HUES6 (cell line): ENCODE results near the gene METTL6.
"Not testable (repeated sequence)": the region's sequence is repeated elsewhere in the genome, so short reads cannot be mapped to it uniquely, and the experiment has no call there.

ENCODE experiments used
- H3K27ac ChIP-seq: 2 replicates; pipeline ENCODE4 v1.7.0; 2013; ENCODE audit warnings: low read depth, mild to moderate bottlenecking, low read length, inconsistent platforms
- H3K27me3 ChIP-seq: 2 replicates; pipeline ENCODE4 v1.6.1; 2013; ENCODE audit warnings: low read length; ENCODE audit not compliant: control insufficient read depth, insufficient read depth
- H3K36me3 ChIP-seq: 2 replicates; pipeline ENCODE4 v1.6.1; 2013; ENCODE audit warnings: low read length; ENCODE audit not compliant: control insufficient read depth, insufficient read depth
- H3K4me1 ChIP-seq: 2 replicates; pipeline ENCODE4 v1.6.1; 2013; ENCODE audit warnings: low read length; ENCODE audit not compliant: control insufficient read depth, insufficient read depth
- H3K4me3 ChIP-seq: 2 replicates; pipeline ENCODE4 v1.5.1; 2013; ENCODE audit warnings: low read depth, low read length
- H3K9ac ChIP-seq: one replicate; pipeline ENCODE4 v1.6.1; 2013; ENCODE audit warnings: mild to moderate bottlenecking, low read length
- H3K9me3 ChIP-seq: 2 replicates; pipeline ENCODE4 v1.6.1; 2013; ENCODE audit warnings: low read depth, low read length; ENCODE audit not compliant: control insufficient read depth, insufficient read depth

METTL6 gene

GRCh38 chr3:15403495-15403894, 23.8 kb downstream of the METTL6 start:
- no peaks in the 10 kb centered on the region for H3K4me1 ChIP-seq
- no peaks in the 10 kb centered on the region for H3K9me3 ChIP-seq
- H3K27ac ChIP-seq: no peak overlapping the region
- no peak overlapping the region for H3K4me3 ChIP-seq
- H3K9ac ChIP-seq: no peak overlapping the region
- no peaks in the 10 kb centered on the region for H3K27me3 ChIP-seq
- H3K36me3 ChIP-seq: no peaks in the 10 kb centered on the region; the same call in 1 of the 2 replicates

GRCh38 chr3:15401936-15402335, 25.4 kb downstream of the METTL6 start:
- no peaks in the 10 kb centered on the region for H3K36me3 ChIP-seq
- peaks cover 11% of the 10 kb centered on the region for H3K9me3 ChIP-seq
- no peak overlapping the region for H3K4me3 ChIP-seq
- H3K9ac ChIP-seq: no peak overlapping the region
- no peaks in the 10 kb centered on the region for H3K27me3 ChIP-seq
- no peaks in the 10 kb centered on the region for H3K4me1 ChIP-seq
- no peak overlapping the region for H3K27ac ChIP-seq

- Histone ChIP-seq H3K36me3 (no peaks in the 10 kb centered on the region), H3K4me3 (no peak overlapping the region), H3K9me3 (peaks cover 15% of the 10 kb centered on the region), H3K27ac (no peak overlapping the region), H3K9ac (no peak overlapping the region), H3K27me3 (no peaks in the 10 kb centered on the region), H3K4me1 (no peaks in the 10 kb centered on the region)
Observed at GRCh38 chr3:15399970-15400369, 27.4 kb downstream of the METTL6 start.

- not testable (repeated sequence) for H3K27me3 ChIP-seq, H3K27ac ChIP-seq, H3K9ac ChIP-seq, H3K4me1 ChIP-seq, H3K36me3 ChIP-seq, H3K4me3 ChIP-seq
- peaks cover 15% of the 10 kb centered on the region for H3K9me3 ChIP-seq
Observed at GRCh38 chr3:15398731-15399133, 28.6 kb downstream of the METTL6 start.

GRCh38 chr3:15393252-15393651, 34.1 kb downstream of the METTL6 start:
- H3K27me3 ChIP-seq, H3K36me3 ChIP-seq, H3K9ac ChIP-seq, H3K4me3 ChIP-seq, H3K4me1 ChIP-seq, H3K27ac ChIP-seq: not testable (repeated sequence)
- H3K9me3 ChIP-seq: peaks cover 15% of the 10 kb centered on the region

GRCh38 chr3:15391007-15391406, 36.3 kb downstream of the METTL6 start:
- H3K27ac ChIP-seq: no peak overlapping the region
- H3K9ac ChIP-seq: no peak overlapping the region

GRCh38 chr3:15390460-15390859, 36.9 kb downstream of the METTL6 start:
- Histone ChIP-seq H3K9me3 (peaks cover 9% of the 10 kb centered on the region), H3K4me1 (no peaks in the 10 kb centered on the region), H3K4me3 (no peak overlapping the region), H3K9ac (no peak overlapping the region), H3K27ac (no peak overlapping the region), H3K27me3 (no peaks in the 10 kb centered on the region), H3K36me3 (no peaks in the 10 kb centered on the region)

More at GRCh38 chr3:15391007-15391406, 36.3 kb downstream of the METTL6 start:
- no peaks in the 10 kb centered on the region for H3K27me3 ChIP-seq
- H3K4me1 ChIP-seq: no peaks in the 10 kb centered on the region
- H3K4me3 ChIP-seq: no peak overlapping the region
- H3K36me3 ChIP-seq: no peaks in the 10 kb centered on the region
- H3K9me3 ChIP-seq: peaks cover 6% of the 10 kb centered on the region

- not testable (repeated sequence) for H3K27ac ChIP-seq, H3K9me3 ChIP-seq, H3K4me1 ChIP-seq, H3K36me3 ChIP-seq, H3K4me3 ChIP-seq, H3K27me3 ChIP-seq, H3K9ac ChIP-seq
Observed at GRCh38 chr3:15388335-15388734, 39.0 kb downstream of the METTL6 start.

- no peaks in the 10 kb centered on the region for H3K27me3 ChIP-seq
- peaks cover 9% of the 10 kb centered on the region for H3K9me3 ChIP-seq
- no peak overlapping the region for H3K27ac ChIP-seq
- no peaks in the 10 kb centered on the region for H3K36me3 ChIP-seq
- H3K9ac ChIP-seq: no peak overlapping the region
- no peak overlapping the region for H3K4me3 ChIP-seq
- no peaks in the 10 kb centered on the region for H3K4me1 ChIP-seq
Observed at GRCh38 chr3:15387735-15388134, 39.6 kb downstream of the METTL6 start.

- Histone ChIP-seq H3K27ac (no peak overlapping the region), H3K27me3 (no peaks in the 10 kb centered on the region), H3K4me1 (no peaks in the 10 kb centered on the region), H3K9me3 (peaks cover 9% of the 10 kb centered on the region), H3K4me3 (no peak overlapping the region), H3K9ac (no peak overlapping the region), H3K36me3 (no peaks in the 10 kb centered on the region)
Observed at GRCh38 chr3:15387171-15387581, 40.2 kb downstream of the METTL6 start.

- not testable (repeated sequence) for H3K36me3 ChIP-seq, H3K4me3 ChIP-seq, H3K27ac ChIP-seq, H3K27me3 ChIP-seq, H3K4me1 ChIP-seq, H3K9ac ChIP-seq, H3K9me3 ChIP-seq
Observed at GRCh38 chr3:15386654-15386955, 40.7 kb downstream of the METTL6 start.

GRCh38 chr3:15385901-15386653, 41.3 kb downstream of the METTL6 start:
- H3K9me3 ChIP-seq: peaks cover 9% of the 10 kb centered on the region
- no peak overlapping the region for H3K9ac ChIP-seq
- H3K36me3 ChIP-seq: no peaks in the 10 kb centered on the region
- no peaks in the 10 kb centered on the region for H3K27me3 ChIP-seq
- H3K4me1 ChIP-seq: no peaks in the 10 kb centered on the region
- no peak overlapping the region for H3K27ac ChIP-seq
- no peak overlapping the region for H3K4me3 ChIP-seq
